SIG-M5 (cell line): Measurements from ENCODE around the gene TBX18.

Experiments
- DNase-seq: peaks from one replicate; lab custom pipeline; 2025; lab: John Stamatoyannopoulos, UW

Gene TBX18

GRCh38 chr6:84764332-84765049, at the start of gene TBX18:
TSS of gene TBX18 (minus strand) at chr6:84764598. CDS start at chr6:84764181, 417 bp downstream.
- no peak for DNase-seq

- DNase-seq: no peak
These were observed 47.0 kb upstream of the TBX18 start for GRCh38 chr6:84811351-84811750.

GRCh38 chr6:84809455-84809854, 45.1 kb upstream of the TBX18 start:
- no peak for DNase-seq

GRCh38 chr6:84808491-84809061, 44.2 kb upstream of the TBX18 start:
- DNase-seq: no peak

- no peak for DNase-seq
These were observed 40.7 kb upstream of the TBX18 start for GRCh38 chr6:84805145-84805544.

- DNase-seq: no peak
These were observed 40.3 kb upstream of the TBX18 start for GRCh38 chr6:84804720-84805119.

GRCh38 chr6:84801250-84801649, 36.9 kb upstream of the TBX18 start:
- DNase-seq: no peak

GRCh38 chr6:84798257-84798656, 33.9 kb upstream of the TBX18 start:
- no peak for DNase-seq

- no peak for DNase-seq
These were observed 31.9 kb upstream of the TBX18 start for GRCh38 chr6:84796343-84796742.

- DNase-seq: no peak
These were observed 27.5 kb upstream of the TBX18 start for GRCh38 chr6:84791927-84792326.

GRCh38 chr6:84791233-84791632, 26.8 kb upstream of the TBX18 start:
- no peak for DNase-seq

GRCh38 chr6:84789170-84789569, 24.8 kb upstream of the TBX18 start:
- DNase-seq: no peak

GRCh38 chr6:84788689-84789088, 24.3 kb upstream of the TBX18 start:
- no peak for DNase-seq

GRCh38 chr6:84785671-84786070, 21.3 kb upstream of the TBX18 start:
- DNase-seq: no peak

GRCh38 chr6:84779917-84780316, 15.5 kb upstream of the TBX18 start:
- DNase-seq: no peak

- DNase-seq: no peak
These were observed 15.0 kb upstream of the TBX18 start for GRCh38 chr6:84779380-84779779.

GRCh38 chr6:84777888-84778287, 13.5 kb upstream of the TBX18 start:
- no peak for DNase-seq

- no peak for DNase-seq
These were observed 12.0 kb upstream of the TBX18 start for GRCh38 chr6:84776392-84776791.

- DNase-seq: no peak
These were observed 11.4 kb upstream of the TBX18 start for GRCh38 chr6:84775751-84776150.

- DNase-seq: no peak
These were observed 10.5 kb upstream of the TBX18 start for GRCh38 chr6:84774985-84775284.

GRCh38 chr6:84774157-84774984, 10.0 kb upstream of the TBX18 start:
- no peak for DNase-seq

GRCh38 chr6:84773431-84774156, 9.2 kb upstream of the TBX18 start:
- no peak for DNase-seq

GRCh38 chr6:84773133-84773430, 8.7 kb upstream of the TBX18 start:
- DNase-seq: no peak
